Measurements from ENCODE around the gene LRFN2. TPM values are rescaled to one million over a fixed set of nuclear protein-coding genes. Genes with fewer than 3 reads are reported as not detected.

The LRFN2 gene
- total and polyA plus RNA-seq, 2 of the 8 experiments (the other 6 are each of a cell fraction or from before 2014, with no cell fraction given) = 2.3 TPM

- Histone ChIP-seq H3K14ac (ENCODE audit: insufficient read length) (no peak overlapping the region), H4K5ac (ENCODE audit: insufficient read length, low read depth, low read length) (no peak overlapping the region), H3K79me1 (ENCODE audit: low read depth, low read length) (no peaks in the 10 kb centered on the region), H2AFZ (ENCODE audit: low read length) (no peak overlapping the region), H4K91ac (replicated peaks; ENCODE audit: insufficient read length, low read length) (no peak overlapping the region), H2BK120ac (replicated peaks; ENCODE audit: low read depth, low read length) (no peak overlapping the region), H2BK5ac (ENCODE audit: low read depth, low read length) (no peak overlapping the region), H3K4me3 (ENCODE audit: extremely low read depth in 1 of 4, insufficient read depth in 2 of 4, low read depth in 3 of 4, low read length in 4 of 4) (no peak overlapping the region), H3K4me2 (ENCODE audit: insufficient read depth in 1 of 2, low read depth in 2 of 2, low read length in 2 of 2) (no peak overlapping the region), H3K27ac (ENCODE audit: low read depth, low read length) (no peak overlapping the region), H3K18ac (ENCODE audit: extremely low read depth, low read length) (peak overlapping the region; percentile 60), H3K23ac (ENCODE audit: insufficient read length) (no peak overlapping the region), H2BK15ac (ENCODE audit: low read length) (no peak overlapping the region), H4K8ac (ENCODE audit: extremely low read depth, insufficient read depth, low read length) (no peak overlapping the region), H3K56ac (replicated peaks; ENCODE audit: insufficient read length, low read depth, low read length) (no peak overlapping the region), H2BK12ac (ENCODE audit: low read depth, low read length) (peak overlapping the region; percentile 33; the same call in 1 of the 2 replicates), H3K23me2 (ENCODE audit: low read depth, low read length) (0 out of 2 replicates have a peak, but pooled peaks cover 2% of the 10 kb centered on the region), H3K9me3 (ENCODE audit: insufficient read depth in 2 of 2, low read depth in 1 of 2, low read length in 1 of 2) (peaks cover 5 to 10% of the 10 kb centered on the region in 2 experiments), H3K4me1 (replicated peaks in 1 of 4; ENCODE audit: control insufficient read depth in 3 of 4, insufficient read depth in 4 of 4, low read length in 3 of 4) (peaks cover 0 to 2% (median 0%) of the 10 kb centered on the region in 4 experiments; a peak in 2 of 7 replicates), H3K36me3 (ENCODE audit: control insufficient read depth in 2 of 4, insufficient read depth in 4 of 4, low read length in 3 of 4) (no peaks in the 10 kb centered on the region), H4K20me1 (replicated peaks in 1 of 2; ENCODE audit: control insufficient read depth in 1 of 2, insufficient read depth in 2 of 2, low read length in 2 of 2) (no peaks in the 10 kb centered on the region), H3K9ac (replicated peaks in 1 of 4; ENCODE audit: extremely low read depth in 1 of 4, low read depth in 3 of 4, low read length in 3 of 4) (no peak overlapping the region; a peak in 1 of 7 replicates), H2BK20ac (ENCODE audit: low read length) (peak overlapping the region; percentile 61; the same call in 1 of the 2 replicates), H3K79me2 (ENCODE audit: control insufficient read depth in 1 of 2, insufficient read depth in 2 of 2, low read length in 2 of 2) (no peaks in the 10 kb centered on the region), H2AK5ac (ENCODE audit: low read depth, low read length) (no peak overlapping the region), H3K4ac (replicated peaks; ENCODE audit: insufficient read length, low read depth, low read length) (no peak overlapping the region), H3K27me3 (replicated peaks in 1 of 4; ENCODE audit: control insufficient read depth in 3 of 4, extremely low read depth in 1 of 4, insufficient read depth in 3 of 4, low read length in 3 of 4) (no peaks in the 10 kb centered on the region)
- ChIA-PET POLR2A (ENCODE audit: partially characterized antibody) (no interaction called here), CTCF (ENCODE audit: partially characterized antibody) (interaction anchor here (1.1 kb wide), 1 partner anchor 110 kb away, joined by 5 read pairs; no protein-coding TSS in a partner anchor)
- 92% methylated on average over 7 of the region's 7 CpGs; no CpG with 5 or more reads in 1 of the 2 experiments for WGBS, 2 experiments (ENCODE audit: extremely low coverage in 1 of 2, insufficient coverage in 1 of 2, insufficient read length in 1 of 2, insufficient replicate concordance in 2 of 2, low coverage in 1 of 2, low lambda C conversion rate in 2 of 2, missing lambda C conversion rate in 1 of 2)
- TF ChIP-seq EZH2 (IDR thresholded peaks at IDR 0.05; ENCODE audit: low read depth, low read length, severe bottlenecking) (no peak), BCL11A (IDR thresholded peaks at IDR 0.05; ENCODE audit: low read depth in 2 of 2, low read length in 2 of 2) (no peak), MAX (IDR thresholded peaks at IDR 0.05) (peak; percentile 69), SRF (IDR thresholded peaks at IDR 0.05; ENCODE audit: low read depth, low read length) (no peak), E2F6 (IDR thresholded peaks at IDR 0.05) (peak; percentile 51; the same call in 1 of the 2 replicates), KDM4A (IDR thresholded peaks at IDR 0.05; ENCODE audit: low read depth, low read length, severe bottlenecking) (no peak)
- FAIRE-seq (no peak), DNase-seq (ENCODE audit: low read depth in 1 of 2, low spot score in 2 of 2) (no peak)
Measured at GRCh38 chr6:40439026-40439800, 148.0 kb downstream of the LRFN2 start.

All from H1 (cell line).